BLaER1 treated with 17β-estradiol and CSF1 and Interleukin-3, amounts not matched to agents 10 nM and 100 nM (cell line): Measurements from ENCODE around the gene SMG1.
A peak's percentile ranks its signal among the peaks of the same experiment; 100 is the strongest.
"Not testable (repeated sequence)": the region's sequence is repeated elsewhere in the genome, so short reads cannot be mapped to it uniquely, and the experiment has no call there.

Source experiments
- H3K27ac ChIP-seq, 11 experiments: shearing (Covaris generic); formaldehyde crosslinking; 2 replicates each; pipeline ENCODE4 v1.8.1; 2022
- H3K27me3 ChIP-seq, 11 experiments: shearing (Covaris generic); formaldehyde crosslinking; 2 replicates each; pipeline ENCODE4 v1.8.1; 2022
- H3K36me3 ChIP-seq, 11 experiments: shearing (Covaris generic); formaldehyde crosslinking; 2 replicates each; pipeline ENCODE4 v1.8.1; 2022
- H3K4me1 ChIP-seq, 10 experiments: shearing (Covaris generic); formaldehyde crosslinking; 2 replicates each; pipeline ENCODE4 v1.8.1; 2022
- H3K4me2 ChIP-seq, 11 experiments: shearing (Covaris generic); formaldehyde crosslinking; 2 replicates each; pipeline ENCODE4 v1.8.1; 2022
- H3K4me3 ChIP-seq, 10 experiments: shearing (Covaris generic); formaldehyde crosslinking; 2 replicates each; pipeline ENCODE4 v1.8.1; 2022
- H3K9ac ChIP-seq, 11 experiments: shearing (Covaris generic); formaldehyde crosslinking; 2 replicates each; pipeline ENCODE4 v1.8.1; 2022
- H3K9me3 ChIP-seq, 11 experiments: shearing (Covaris generic); formaldehyde crosslinking; replicated peaks in 1 of 11; 2 replicates each; pipeline ENCODE4 v1.8.1; 2022
- H4K20me1 ChIP-seq, 11 experiments: shearing (Covaris generic); formaldehyde crosslinking; 2 replicates each; pipeline ENCODE4 v1.8.1; 2022

The SMG1 gene

DNA sequence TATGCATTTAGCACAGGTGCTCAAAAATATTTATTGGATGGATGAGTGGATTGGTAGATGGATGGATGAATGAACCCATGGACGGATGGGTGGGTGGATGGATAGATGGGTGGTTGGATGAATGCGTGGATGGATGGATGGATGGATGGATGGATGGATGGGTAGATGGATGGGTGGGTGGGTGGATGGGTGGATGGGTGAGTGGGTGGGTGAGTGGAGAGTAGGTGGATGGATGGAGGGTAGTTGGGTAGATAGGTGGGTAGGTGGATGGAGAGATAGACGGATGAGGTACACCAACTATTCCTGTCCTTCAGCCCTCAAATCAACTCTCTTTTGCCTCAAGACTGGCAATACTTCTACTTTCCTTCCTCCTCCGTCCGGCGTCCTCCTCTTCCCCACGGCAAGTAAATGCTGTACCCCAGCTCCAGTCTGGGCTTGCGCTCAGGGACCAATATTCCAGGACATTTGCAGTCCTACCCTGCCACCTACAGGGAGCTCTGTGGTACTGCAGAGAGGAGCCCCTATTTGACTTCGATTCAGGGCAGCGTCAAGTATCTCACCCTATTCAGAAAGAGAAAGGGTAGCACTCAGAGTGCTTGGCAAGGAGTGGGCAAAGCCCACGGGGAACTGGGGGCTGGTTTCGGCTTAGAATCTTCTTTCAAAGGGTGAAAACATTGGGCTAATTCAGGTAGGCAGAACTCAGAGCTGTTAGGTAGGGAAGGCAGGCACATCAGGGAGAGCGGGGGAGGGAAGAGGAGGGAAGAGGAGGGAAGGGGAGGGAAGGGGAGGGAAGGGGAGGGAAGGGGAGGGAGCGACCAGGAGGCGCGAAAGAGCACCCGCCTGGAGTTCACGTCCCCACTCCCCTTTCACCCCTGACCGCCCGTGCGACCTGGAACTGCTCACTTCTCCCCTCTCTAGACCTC, 166.3 kb downstream of the SMG1 start:
- not testable (repeated sequence) for H3K9me3 ChIP-seq

DNA sequence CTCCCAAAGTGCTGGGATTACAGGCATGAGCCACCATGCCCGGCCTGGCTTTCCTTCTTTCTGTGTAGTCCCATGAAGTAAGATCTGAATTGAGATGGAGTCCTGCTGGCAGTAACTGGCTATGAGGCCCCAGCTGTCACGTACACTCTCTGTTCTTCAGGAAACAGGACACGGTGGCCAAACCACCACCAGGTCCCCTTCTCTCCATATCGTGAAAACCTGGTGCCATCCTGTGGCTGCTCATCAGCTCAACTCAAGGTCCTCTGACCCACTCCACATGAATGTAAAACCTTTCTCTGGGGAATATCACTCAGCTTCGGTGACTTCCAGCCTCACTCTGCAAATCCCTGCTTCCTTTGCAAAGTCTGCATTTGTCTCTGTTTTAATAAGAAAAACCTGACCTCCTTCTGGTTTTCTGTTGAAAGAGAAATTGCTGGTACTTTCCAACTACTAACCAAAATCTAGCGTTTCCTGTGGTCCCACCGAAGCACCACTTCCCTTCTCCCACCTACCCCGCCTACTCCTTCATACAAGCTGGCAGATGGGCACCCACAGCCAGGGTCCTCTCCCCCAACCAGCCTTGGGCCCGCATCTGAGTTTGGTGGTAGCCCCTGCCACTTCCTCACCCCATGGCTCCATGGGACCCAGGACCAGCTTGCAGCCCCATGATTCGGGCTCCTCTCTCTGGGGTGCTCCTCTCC, 168.1 kb downstream of the SMG1 start:
- not testable (repeated sequence) for H3K4me3 ChIP-seq

More for the DNA sequence above, 166.3 kb downstream of the SMG1 start:
- not testable (repeated sequence) for H3K36me3 ChIP-seq, H3K27ac ChIP-seq, H3K4me2 ChIP-seq, H3K4me3 ChIP-seq, H3K9ac ChIP-seq, H4K20me1 ChIP-seq, H3K27me3 ChIP-seq
- H3K4me1 ChIP-seq = peaks cover 0 to 10% (median 0%) of the 10 kb centered on the region in 10 experiments; a peak in 5 of 20 replicates

DNA sequence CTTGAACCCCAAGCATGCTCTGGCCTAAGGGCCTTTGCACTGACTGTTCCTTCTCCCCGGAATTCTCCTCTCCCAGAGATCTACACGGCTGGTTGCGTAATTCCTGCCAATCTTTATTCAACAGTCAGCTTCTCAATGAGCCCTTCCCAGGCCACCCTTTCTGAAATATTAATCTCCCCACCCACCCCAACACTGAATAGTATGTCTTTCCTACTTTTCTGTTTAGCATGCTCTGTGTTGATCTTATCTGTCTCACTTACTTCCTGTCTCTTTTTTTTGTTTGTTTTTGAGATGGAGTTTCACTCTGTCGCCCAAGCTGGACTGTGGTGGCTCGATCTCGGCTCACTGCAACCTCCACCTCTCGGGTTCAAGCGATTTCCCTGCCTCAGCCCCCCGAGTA, 169.6 kb downstream of the SMG1 start:
- not testable (repeated sequence) for H3K27ac ChIP-seq, H3K27me3 ChIP-seq, H4K20me1 ChIP-seq, H3K36me3 ChIP-seq, H3K9ac ChIP-seq, H3K9me3 ChIP-seq, H3K4me3 ChIP-seq
- Histone ChIP-seq H3K4me2 (peak overlapping the region in 1 of 11 experiments; percentile 18; a peak in 1 of 22 replicates), H3K4me1 (peaks cover 0 to 10% (median 0%) of the 10 kb centered on the region in 10 experiments; a peak in 5 of 20 replicates)

More for the DNA sequence above, 168.1 kb downstream of the SMG1 start:
- not testable (repeated sequence) for H3K9ac ChIP-seq, H4K20me1 ChIP-seq, H3K36me3 ChIP-seq, H3K9me3 ChIP-seq, H3K27me3 ChIP-seq, H3K27ac ChIP-seq
- H3K4me2 ChIP-seq = peak overlapping the region in 1 of 11 experiments; percentile 3; a peak in 1 of 22 replicates
- H3K4me1 ChIP-seq = peaks cover 0 to 10% (median 0%) of the 10 kb centered on the region in 10 experiments; a peak in 5 of 20 replicates
